UCSD-AML1 (cell line): ENCODE data around the gene PRR16.

ENCODE experiments used
- DNase-seq: peaks from one replicate; lab custom pipeline; 2025; ENCODE audit not compliant: unreplicated experiment; lab: John Stamatoyannopoulos, UW

Gene PRR16

DNA sequence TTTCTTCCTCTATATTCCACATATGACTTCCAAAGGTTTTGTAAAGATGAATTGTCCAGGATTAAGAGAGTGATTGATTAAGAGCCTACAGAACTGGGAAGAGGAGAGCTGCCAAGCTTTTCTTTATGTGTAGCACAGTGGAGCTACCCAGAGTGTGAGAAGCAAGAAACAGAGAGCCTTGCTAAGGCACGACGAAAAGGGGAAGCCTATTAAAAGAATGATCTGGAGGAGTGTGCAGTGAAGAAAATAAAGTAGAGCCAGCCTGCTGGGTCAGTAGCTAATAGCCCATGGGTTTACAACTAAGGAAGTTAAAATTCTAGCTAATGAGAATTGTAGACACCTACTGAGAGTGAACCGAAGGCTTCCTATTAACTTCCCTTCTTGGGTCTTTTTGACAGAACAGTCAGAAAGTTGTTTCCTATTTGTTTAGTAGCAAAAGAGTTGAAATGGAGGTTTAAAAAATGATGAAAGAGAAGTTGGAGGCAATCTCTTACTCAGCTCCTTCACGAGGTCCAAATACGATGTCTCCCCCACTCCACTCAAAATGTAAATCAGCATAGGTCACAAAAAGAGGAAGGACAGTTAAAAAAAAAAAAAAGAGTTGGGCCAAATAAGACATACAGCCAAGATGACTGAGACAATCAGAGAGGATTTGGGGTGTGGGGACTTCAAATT lies 957 bp upstream of the PRR16 start:
- no peak for DNase-seq

DNA sequence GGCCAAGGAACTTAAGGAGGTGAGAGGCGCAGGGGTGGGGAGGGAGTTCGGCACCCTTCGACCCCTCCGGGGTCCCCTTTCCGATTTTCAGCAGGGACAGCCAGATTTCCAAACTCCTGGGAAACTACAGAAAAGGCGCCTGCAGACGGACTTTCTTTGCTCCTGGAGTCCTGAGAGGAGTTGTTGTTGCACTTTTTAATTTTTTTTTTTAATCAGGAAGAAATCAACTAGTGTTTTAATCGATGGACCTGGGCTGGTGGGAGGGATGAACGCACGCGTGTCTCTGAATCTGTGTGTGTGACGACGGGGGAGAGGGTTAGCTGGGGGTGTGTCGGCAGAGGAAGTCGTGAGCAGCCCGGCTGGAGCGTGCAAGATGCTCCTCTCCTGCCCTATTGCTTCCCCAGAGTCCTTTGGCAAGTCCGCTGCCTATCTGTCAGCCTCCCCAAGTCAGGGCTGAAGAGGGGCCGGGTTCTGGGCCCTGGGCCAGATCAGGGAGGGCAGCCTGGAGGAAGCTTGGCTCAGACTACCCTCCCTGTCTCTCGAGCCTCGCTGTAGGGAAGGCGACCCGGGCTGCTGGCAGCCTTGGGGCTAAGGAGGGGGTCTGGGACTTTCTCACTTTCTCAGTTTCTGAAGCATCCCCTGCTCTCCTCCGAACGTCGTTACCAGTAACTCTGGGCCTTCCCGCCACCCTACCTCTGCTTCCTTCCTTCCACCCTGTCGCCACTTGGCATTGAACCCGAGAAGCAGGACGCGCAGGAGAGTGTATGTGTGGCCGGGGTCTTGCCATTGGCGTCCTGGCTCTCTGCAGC lies 731 bp downstream of the PRR16 start:
- DNase-seq = peak; percentile 10

DNA sequence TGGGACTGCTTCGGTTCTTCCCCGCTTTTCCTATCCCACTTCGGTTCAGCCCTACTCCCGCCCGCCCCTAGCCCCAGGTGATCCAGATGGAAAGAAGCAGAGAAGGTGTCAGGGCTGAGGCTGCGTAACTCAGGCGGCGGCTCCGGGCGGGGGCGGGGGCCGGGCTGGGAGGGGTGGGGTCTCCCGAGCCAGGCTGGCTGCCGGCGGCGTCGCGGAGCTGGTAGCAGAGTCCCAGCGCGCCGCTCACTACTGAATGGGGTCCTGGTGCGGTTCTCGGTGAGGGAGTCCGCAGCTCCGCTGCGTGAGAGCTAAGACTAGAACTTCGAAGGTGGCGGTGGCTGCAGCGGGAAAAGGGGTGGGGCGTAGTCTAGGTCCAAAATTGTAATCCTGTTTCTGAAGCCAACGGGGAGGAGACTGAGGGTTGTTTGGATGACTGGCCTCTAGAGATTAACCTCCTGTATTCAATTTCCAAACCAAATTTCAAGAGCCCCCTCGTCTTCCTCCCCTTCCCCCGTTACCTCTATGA lies 1.4 kb downstream of the PRR16 start:
- no peak for DNase-seq

DNA sequence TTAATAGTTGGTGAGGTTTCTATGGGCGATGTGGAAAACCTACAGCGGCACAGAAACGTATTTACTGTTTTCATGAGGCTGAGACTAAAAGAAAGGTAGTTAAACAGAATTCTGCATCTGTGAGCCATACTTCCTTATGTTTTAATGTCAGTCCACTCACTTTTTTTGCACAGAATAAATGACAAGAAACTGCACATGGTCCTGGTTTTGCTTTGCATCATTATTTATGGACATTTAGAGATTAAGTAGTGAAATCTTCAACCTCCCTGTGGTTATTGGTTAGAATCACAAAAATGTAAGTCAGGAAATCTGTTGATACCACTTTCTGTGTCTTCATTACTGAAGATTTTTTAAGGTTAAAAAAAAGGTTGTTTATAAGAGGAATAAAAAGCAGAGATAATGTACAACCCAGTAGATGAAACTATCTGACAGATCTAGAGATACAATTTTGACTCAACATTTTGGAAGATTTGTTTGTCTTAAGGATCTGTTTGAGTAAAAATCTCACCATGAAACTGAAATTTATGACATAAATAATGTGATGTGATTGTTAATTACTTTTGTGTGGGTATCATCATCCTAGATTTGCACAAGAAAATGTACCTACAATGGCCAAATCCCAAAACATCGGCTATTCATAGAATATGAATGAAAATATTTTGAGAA lies 2.4 kb downstream of the PRR16 start:
- no peak for DNase-seq

DNA sequence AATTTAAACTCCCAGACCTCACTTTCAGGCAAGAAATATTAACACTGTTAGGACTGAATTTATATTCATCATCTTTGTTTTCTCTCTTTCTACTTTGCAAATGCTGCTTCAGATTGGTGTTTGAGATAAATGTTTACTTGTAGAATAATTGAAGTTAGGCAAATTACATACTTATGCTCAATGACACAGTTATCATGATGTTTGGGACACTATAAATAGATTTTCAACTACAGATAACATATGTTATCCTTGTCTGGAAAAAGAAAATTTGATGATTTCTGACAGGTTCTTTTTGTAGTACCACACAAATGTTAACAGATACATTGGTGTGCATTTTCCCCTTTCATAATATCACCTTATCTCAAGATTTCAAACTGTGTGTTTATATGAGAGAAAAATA lies 7.9 kb downstream of the PRR16 start:
- DNase-seq = no peak

DNA sequence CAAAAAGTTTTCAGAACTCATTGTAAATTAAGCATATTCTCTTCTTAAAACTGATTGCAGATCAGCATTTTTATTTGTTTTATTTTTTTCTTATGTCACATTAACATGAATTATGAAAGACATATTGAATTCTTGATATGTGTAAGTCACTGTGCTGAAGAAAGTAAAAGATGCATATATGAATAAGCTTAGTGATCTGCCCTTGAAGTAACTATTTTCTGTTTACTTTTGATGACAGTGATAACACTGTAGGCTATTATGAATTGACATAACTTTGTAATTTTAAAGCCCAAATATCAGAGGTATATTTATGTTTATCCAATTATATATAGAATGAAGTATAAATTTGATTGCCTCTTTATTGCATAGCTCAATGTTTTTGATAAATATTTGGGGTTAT lies 8.8 kb downstream of the PRR16 start:
- DNase-seq = no peak

DNA sequence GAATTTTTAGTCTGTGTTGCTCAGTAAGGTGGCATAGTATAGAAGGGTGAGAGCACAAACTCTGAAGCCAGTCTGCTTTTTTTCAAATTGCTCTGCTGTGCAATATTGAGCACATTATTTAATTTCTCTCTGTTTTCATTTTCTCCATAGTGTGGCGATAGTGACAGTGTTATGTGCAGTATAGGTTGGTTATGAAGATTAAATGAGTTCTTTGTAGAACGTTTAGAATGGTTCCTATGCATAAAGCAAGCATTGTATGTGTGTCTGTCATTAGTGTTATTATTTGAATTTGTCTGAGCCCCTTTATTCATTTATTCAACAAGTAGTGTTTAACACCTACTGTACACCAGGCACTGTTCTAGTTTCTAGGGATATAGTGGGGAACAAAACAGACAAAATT lies 9.2 kb downstream of the PRR16 start:
- DNase-seq = no peak

DNA sequence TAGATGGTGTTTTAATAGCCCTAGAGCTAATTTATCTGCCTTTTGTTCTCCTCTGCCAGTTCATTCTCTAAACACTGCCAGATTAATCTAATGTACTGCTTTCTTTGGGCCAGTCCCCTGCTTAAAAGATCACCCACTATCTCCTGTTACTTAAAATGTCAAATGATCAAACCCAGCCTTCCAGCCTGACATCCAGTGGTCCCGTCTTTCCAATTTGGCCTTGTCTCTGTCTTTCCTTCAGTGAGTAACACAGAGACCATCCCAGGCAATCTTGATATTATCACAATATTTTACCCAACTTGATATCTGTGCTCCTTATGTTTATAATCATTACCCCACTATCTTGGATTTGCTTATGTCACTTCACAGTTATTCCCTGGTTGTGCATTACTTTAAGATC lies 12.0 kb downstream of the PRR16 start:
- no peak for DNase-seq

DNA sequence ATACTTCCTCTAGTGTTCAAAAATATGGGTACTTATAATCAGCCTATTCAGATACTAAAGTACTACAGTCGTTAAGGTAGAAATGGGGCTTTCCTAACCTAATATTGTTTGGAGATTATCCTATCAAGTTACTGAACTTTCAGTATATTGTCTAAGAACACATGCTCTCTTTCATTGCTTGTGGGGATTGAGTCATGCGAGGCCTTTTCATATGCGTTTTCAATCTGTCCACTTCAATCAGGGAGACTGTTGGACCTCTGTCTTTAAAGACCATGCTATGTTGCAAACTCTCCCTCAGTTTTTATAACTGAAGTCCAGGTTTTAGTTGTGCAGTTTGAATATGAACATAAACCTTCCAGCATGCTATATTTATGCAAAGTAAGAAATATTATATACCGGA lies 15.0 kb downstream of the PRR16 start:
- no peak for DNase-seq

DNA sequence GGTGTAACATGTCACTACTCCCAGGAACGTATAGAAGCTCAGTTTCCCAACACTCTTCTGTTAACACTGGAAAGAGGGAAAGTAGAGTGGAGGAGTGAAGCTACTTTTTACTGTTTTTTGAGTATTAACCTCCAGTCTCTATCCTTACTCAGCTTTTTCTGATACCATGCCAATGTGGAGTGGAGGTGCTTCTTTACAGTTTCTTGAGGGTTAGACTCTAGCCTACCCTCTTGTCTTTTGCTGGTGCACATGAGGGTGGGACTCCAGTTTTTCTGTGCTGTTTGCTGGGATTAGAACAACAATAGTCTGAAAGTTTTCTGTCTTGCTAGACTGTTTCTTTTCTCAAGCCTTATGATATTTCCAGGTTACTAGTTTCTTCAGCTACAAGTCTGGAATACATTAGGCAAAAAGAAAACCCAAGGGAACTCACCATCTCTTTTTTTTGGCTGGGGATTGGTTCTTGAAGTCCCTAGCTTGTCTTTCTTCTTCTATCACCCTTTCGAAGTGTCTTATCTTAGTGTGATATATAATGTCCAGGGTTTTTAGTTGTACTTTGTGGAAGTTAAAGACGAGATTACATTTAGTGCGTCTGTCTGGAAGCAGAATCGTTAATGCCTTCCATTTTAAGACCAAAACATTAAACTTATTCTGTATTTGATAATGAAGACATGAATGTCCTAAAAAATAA lies 35.9 kb downstream of the PRR16 start:
- DNase-seq = no peak

DNA sequence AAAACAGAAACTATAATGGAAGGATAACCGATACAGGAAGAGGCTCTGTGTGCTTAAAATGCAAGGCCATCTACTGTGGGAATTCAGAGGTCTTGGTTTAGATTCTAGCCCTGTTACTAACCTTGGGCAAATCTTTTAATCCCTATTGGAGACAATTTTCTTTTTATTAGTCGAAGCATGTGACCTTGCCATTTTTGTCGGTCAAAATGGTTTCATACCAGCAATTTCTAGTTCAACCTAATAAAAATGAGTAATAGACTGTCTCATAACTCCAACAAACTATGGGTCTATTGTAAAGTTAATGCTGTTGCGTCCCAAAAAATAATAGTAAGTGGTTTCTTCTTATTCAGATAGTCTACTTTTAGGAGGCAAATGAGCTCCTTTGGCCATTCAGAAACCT lies 38.4 kb downstream of the PRR16 start:
- no peak for DNase-seq

DNA sequence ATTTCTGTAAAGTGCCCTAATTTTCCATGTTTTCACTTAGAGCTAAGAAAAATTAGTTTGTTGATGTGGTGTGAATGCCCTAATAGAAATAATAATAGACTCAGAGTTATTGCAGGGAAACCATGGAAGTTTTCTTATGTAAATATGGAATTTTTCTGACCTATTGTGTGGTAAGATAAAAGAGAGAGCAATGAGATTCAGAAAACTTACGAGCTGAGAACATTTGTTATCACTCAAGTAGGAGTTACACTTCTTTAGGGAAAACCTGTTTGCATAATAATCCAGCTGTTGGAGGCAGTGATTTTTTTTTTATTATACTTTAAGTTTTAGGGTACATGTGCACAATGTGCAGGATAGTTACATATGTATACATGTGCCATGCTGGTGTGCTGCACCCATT lies 39.2 kb downstream of the PRR16 start:
- DNase-seq = no peak

DNA sequence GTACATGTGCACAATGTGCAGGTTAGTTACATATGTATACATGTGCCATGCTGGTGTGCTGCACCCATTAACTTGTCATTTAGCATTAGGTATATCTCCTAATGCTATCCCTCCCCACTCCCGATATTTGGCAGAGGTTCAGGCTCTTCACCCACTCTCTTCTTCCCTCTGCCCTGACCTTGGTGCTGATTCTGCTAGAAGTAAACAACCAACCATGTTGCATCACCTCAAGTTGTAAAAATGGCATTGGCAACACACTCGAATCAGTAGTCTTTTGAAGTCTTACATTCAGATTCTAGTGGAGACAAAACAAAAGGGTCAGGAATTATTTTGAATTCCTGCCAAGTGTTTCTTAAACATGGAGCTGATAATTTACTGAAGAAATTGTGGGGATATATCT lies 40.0 kb downstream of the PRR16 start:
- no peak for DNase-seq

DNA sequence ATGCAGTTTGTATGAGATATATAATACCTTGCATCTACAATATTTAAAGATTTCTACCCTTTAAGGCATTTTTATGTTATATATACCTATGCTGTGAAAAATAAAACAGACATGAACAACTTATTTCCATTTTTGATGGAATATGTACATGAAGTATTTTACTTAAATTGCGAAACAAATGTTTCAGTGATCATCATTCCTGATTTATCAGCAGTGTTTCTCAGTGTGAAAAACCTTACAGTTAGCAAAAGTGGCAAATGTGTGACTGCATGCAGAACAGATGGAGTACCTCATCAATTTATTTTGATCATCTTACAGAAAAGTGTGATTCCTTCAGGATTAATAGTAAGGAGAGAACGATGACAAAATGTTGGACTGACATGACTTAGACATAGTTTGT lies 43.1 kb downstream of the PRR16 start:
- no peak for DNase-seq

DNA sequence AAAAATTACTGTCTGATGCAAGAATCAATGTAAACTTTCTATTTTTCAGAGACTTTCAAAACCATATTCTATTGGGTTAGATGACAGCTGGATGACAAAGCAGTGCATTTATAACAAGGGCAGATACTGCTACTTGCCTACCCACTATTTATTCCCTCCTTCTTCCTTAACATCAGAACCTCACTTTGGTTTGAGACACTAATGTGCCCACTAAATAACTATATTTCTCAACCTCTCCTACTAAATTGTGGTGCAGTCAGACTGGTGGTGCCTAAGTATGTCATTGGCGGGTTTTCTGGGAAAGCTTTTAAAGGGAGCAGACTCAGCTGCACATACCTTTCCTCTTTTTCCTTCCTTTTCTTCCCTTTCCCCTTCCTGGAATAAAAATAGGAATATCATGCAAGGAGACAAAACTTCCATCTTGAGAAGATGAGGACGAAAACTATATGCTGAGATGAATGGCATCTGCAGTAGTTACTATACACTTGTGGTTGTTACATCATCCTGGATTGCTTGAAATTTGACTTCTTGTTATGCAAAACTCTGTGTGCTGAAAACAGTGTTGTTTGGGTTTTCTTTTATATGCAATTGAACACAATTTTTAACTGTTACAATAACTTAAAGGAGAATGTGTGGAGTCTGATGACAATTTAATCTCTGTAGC lies 43.8 kb downstream of the PRR16 start:
- no peak for DNase-seq

DNA sequence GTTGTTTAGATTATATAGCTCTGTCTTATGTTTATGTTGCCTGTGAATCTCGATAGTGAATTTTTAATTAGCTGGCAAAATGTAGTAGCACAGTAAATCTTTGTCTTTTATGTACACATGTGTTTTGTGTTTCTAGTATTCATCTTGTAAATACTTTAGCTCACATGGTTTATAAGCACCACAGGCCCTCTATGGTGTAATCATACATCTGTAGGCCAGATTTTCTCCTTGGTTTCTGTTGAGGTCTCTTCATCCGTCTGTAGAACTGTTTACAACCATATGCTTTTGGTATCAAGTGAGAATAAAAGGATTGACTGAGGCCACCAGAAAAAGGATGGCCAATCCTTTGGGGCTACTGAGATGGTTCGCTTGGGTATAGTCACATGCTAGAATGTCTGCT lies 45.0 kb downstream of the PRR16 start:
- DNase-seq = no peak

DNA sequence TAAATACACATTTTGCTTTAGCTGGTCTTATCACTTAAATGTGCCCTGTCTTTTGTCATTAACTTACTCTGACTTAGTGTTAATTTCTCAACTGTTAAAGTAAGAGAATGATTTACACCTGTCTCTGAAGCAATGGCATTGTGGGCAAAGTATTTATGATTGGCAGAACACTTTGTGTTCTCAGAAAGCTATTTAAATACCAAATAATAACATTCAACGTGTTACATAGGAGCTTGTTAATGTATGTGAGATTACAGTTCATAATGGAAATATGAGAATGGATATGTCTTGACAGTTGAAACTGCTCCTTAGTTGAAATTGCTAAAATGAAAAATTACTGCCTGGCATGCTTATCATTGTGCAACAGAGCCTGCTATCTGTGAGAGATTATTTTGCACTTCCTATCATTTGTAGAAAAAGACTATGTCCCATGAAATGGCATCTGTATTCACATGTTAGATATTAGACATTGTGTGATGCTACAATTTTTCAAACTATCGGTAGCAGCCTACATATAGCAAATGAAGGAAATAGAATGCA lies 46.1 kb downstream of the PRR16 start:
- DNase-seq = no peak

DNA sequence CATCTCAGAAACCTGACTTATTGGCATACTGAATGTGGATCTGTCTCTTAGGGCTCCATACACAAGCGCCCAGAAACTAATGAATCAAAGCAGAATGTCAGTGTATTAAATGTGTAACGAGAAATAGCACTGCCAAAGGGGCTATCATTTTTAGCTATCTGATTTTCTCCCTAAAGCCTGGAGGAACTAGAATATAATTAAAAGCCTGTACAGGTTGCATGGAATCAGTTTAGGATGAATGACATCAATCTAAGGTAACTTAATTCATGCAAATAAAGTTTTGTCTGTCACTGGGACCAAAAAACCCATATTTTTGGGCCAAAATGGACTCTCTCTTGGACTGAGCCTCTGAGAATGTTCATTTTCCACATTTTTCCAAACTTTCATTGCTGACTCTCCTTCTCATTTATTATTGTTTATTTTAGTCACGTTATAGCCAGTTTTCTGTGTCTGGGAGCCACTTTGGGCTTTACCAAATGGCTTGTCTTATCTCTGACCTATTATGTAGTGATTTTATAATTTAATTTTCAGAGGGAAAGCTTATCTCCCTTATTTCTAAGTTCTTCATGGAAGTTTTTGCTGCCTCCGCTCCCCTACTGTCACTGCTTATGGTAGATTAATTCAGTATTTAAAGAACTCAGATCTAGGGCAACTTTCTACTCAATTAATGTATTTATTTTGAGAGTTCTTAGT lies 47.0 kb downstream of the PRR16 start:
- DNase-seq = no peak

DNA sequence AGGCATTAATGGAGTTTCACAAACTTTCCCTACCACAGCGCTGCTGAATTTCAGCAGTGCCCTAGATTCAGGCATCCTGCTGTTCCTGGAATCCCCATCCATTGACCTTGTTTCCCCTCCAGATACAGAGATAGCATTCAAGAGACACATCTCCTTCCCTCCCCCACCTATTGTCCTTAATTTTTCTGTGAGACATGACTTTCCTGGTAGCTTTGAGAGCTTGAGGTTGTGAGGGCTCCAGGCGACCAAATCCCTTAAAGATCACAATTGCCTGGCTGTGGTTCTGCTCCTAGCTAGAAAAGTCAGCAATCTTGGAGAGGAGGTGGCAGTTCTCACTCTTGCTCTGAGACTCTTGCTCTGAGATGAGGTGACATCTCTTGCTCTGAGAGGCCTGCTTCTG lies 48.0 kb downstream of the PRR16 start:
- no peak for DNase-seq
